ENCODE results near the gene TUBGCP3. TPM values are rescaled to one million over a fixed set of nuclear protein-coding genes. Genes with fewer than 3 reads are reported as not detected.

TUBGCP3 gene
- total and polyA plus RNA-seq, 9 of the 15 experiments (the other 6 are each of a cell fraction or from before 2014, with no cell fraction given) = 3.0 to 24.8 (median 15.2) TPM

DNA sequence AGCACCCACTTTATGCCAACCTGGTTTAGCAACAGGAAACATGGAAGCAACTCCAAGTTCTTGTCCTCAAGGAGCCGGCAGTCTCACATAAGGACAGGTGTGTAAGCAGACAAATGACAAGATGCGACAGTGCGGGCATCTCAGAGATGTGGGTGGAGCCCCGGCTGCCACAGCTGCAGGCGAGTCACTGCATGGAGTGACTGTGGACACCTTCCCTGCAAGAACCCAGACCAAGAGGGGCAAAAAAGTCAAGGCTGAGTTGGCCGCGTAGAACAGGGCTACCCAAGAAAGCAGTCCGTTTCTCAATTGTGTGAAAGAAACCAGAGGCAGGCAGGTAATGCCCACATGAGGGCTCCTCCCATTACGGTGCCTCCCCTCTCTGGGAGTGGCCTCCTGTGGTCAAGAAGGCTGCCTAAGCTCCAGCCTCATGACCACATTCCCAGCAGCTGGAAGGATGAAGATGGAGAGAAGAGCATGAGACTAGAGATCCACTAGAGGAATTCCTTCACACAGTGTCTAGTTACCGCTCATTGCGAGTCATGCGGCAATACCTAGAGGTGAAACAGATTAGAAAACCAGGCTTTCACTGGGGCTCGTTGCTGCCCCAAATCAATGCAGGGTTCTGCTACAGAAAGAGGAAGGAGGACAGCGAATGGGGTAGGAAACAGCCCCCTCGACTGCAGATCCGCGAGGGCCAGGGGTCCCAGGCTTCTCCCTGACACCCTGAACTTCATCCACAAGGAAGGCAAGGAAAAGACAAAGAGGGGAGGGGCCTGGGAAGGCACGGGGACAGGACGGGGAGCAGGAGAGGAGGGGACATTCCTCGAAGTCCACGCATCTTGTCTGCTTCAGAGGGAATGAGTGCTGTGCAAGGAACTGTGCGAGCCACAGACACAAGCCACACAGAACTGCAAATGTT lies 131.6 kb downstream of the TUBGCP3 start (continued):
- TF ChIP-seq, protein P1, sequence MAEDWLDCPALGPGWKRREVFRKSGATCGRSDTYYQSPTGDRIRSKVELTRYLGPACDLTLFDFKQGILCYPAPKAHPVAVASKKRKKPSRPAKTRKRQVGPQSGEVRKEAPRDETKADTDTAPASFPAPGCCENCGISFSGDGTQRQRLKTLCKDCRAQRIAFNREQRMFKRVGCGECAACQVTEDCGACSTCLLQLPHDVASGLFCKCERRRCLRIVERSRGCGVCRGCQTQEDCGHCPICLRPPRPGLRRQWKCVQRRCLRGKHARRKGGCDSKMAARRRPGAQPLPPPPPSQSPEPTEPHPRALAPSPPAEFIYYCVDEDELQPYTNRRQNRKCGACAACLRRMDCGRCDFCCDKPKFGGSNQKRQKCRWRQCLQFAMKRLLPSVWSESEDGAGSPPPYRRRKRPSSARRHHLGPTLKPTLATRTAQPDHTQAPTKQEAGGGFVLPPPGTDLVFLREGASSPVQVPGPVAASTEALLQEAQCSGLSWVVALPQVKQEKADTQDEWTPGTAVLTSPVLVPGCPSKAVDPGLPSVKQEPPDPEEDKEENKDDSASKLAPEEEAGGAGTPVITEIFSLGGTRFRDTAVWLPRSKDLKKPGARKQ (CRISPR knock-in tag; IDR thresholded peaks at IDR 0.05) = no peak
- no peak for TF ChIP-seq HBP1 (CRISPR knock-in tag; IDR thresholded peaks at IDR 0.05)
- TF ChIP-seq NFIC (IDR thresholded peaks at IDR 0.05) = no peak
- TF ChIP-seq ZNF140 (CRISPR knock-in tag; IDR thresholded peaks at IDR 0.05) = no peak
- no peak for TF ChIP-seq ZNF311 (CRISPR knock-in tag; IDR thresholded peaks at IDR 0.05)
- TF ChIP-seq, protein P2, sequence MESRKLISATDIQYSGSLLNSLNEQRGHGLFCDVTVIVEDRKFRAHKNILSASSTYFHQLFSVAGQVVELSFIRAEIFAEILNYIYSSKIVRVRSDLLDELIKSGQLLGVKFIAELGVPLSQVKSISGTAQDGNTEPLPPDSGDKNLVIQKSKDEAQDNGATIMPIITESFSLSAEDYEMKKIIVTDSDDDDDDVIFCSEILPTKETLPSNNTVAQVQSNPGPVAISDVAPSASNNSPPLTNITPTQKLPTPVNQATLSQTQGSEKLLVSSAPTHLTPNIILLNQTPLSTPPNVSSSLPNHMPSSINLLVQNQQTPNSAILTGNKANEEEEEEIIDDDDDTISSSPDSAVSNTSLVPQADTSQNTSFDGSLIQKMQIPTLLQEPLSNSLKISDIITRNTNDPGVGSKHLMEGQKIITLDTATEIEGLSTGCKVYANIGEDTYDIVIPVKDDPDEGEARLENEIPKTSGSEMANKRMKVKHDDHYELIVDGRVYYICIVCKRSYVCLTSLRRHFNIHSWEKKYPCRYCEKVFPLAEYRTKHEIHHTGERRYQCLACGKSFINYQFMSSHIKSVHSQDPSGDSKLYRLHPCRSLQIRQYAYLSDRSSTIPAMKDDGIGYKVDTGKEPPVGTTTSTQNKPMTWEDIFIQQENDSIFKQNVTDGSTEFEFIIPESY (CRISPR knock-in tag; IDR thresholded peaks at IDR 0.05) = no peak
- TF ChIP-seq MYBL2 (IDR thresholded peaks at IDR 0.05; ENCODE audit: low read depth) = no peak
- no peak for TF ChIP-seq MYBL2 (CRISPR knock-in tag; IDR thresholded peaks at IDR 0.05; ENCODE audit: borderline replicate concordance)
